ENCODE measurements around the gene PLXNA2.

The PLXNA2 gene

GRCh38 chr1:208054911-208055379 is 189.2 kb downstream of the PLXNA2 start:
- no peak for DNase-seq

GRCh38 chr1:208054485-208054884 is 189.7 kb downstream of the PLXNA2 start:
- no peak for DNase-seq

GRCh38 chr1:208053661-208054060 is 190.5 kb downstream of the PLXNA2 start:
- no peak for DNase-seq

- DNase-seq, result no peak
These were observed 191.2 kb downstream of the PLXNA2 start for GRCh38 chr1:208052926-208053407.

GRCh38 chr1:208052135-208052534 is 192.0 kb downstream of the PLXNA2 start:
- no peak for DNase-seq

- no peak for DNase-seq
These were observed 192.5 kb downstream of the PLXNA2 start for GRCh38 chr1:208051651-208052050.

GRCh38 chr1:208048904-208049303 is 195.3 kb downstream of the PLXNA2 start:
- no peak for DNase-seq

- DNase-seq, result no peak
These were observed 196.2 kb downstream of the PLXNA2 start for GRCh38 chr1:208047975-208048374.

GRCh38 chr1:208047476-208047934 is 196.7 kb downstream of the PLXNA2 start:
- DNase-seq, result no peak

- DNase-seq, result no peak
These were observed 198.5 kb downstream of the PLXNA2 start for GRCh38 chr1:208045463-208046260.

- DNase-seq, result no peak
These were observed 199.4 kb downstream of the PLXNA2 start for GRCh38 chr1:208044589-208045462.

- DNase-seq, result no peak
These were observed 200.4 kb downstream of the PLXNA2 start for GRCh38 chr1:208043691-208044181.

GRCh38 chr1:208042868-208043267 is 201.3 kb downstream of the PLXNA2 start:
- DNase-seq, result no peak

- DNase-seq, result no peak
These were observed 202.1 kb downstream of the PLXNA2 start for GRCh38 chr1:208042041-208042615.

- DNase-seq, result no peak
These were observed 202.7 kb downstream of the PLXNA2 start for GRCh38 chr1:208041505-208041904.

- no peak for DNase-seq
These were observed 203.3 kb downstream of the PLXNA2 start for GRCh38 chr1:208040821-208041297.

GRCh38 chr1:208039536-208040332 is 204.4 kb downstream of the PLXNA2 start:
- no peak for DNase-seq

- DNase-seq, result no peak
These were observed 205.9 kb downstream of the PLXNA2 start for GRCh38 chr1:208038303-208038702.

GRCh38 chr1:208036918-208037766 is 207.0 kb downstream of the PLXNA2 start:
- no peak for DNase-seq

GRCh38 chr1:208036106-208036808 is 207.9 kb downstream of the PLXNA2 start:
- no peak for DNase-seq

Measured in T1000 (cell line).